ENCODE data around the gene SLC6A18.

DNA sequence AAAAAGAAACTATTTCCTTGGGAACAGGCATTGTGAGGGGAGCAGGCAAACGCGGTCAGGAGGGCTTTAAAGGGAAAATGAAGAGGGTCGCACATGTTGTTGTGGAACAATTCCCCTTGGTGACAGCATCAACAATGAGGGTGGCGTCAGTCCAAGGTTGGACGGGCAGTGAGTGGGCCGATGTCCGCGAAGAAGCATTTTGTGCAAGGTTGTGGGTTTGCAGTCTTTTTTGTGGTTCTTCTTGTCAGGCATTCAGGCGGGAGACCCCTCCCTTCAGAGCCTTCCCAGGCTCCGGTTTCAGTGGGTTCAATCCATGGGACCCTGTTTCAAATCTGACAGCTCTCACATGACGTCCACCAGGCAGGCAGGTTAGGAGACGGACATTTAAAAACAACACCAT lies 34.9 kb upstream of the SLC6A18 start:
- TF ChIP-seq, protein P1, sequence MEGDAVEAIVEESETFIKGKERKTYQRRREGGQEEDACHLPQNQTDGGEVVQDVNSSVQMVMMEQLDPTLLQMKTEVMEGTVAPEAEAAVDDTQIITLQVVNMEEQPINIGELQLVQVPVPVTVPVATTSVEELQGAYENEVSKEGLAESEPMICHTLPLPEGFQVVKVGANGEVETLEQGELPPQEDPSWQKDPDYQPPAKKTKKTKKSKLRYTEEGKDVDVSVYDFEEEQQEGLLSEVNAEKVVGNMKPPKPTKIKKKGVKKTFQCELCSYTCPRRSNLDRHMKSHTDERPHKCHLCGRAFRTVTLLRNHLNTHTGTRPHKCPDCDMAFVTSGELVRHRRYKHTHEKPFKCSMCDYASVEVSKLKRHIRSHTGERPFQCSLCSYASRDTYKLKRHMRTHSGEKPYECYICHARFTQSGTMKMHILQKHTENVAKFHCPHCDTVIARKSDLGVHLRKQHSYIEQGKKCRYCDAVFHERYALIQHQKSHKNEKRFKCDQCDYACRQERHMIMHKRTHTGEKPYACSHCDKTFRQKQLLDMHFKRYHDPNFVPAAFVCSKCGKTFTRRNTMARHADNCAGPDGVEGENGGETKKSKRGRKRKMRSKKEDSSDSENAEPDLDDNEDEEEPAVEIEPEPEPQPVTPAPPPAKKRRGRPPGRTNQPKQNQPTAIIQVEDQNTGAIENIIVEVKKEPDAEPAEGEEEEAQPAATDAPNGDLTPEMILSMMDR (IDR thresholded peaks at IDR 0.05) = no peak
- TF ChIP-seq TAF1 (IDR thresholded peaks at IDR 0.05; ENCODE audit: borderline replicate concordance, low read depth, low read length) (no peak), POLR2AphosphoS5 (IDR thresholded peaks at IDR 0.05; ENCODE audit: low read depth, low read length) (no peak), EZH2phosphoT487 (IDR thresholded peaks at IDR 0.05; ENCODE audit: borderline replicate concordance, low read depth) (no peak), FOXJ3 (CRISPR knock-in tag; IDR thresholded peaks at IDR 0.05) (no peak), RAD21 (IDR thresholded peaks at IDR 0.05; ENCODE audit: low read length) (no peak), GATA2 (CRISPR knock-in tag; IDR thresholded peaks at IDR 0.05) (no peak), SIN3A (IDR thresholded peaks at IDR 0.05; ENCODE audit: borderline replicate concordance, low read depth, low read length) (no peak), ELF1 (IDR thresholded peaks at IDR 0.05) (no peak), TCF12 (IDR thresholded peaks at IDR 0.05) (no peak), MXI1 (IDR thresholded peaks at IDR 0.05; ENCODE audit: low read depth, low read length) (no peak)
- TF ChIP-seq, protein P2, sequence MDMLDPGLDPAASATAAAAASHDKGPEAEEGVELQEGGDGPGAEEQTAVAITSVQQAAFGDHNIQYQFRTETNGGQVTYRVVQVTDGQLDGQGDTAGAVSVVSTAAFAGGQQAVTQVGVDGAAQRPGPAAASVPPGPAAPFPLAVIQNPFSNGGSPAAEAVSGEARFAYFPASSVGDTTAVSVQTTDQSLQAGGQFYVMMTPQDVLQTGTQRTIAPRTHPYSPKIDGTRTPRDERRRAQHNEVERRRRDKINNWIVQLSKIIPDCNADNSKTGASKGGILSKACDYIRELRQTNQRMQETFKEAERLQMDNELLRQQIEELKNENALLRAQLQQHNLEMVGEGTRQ (IDR thresholded peaks at IDR 0.05; ENCODE audit: borderline replicate concordance, low read depth, low read length) = no peak
- TF ChIP-seq, protein P3, sequence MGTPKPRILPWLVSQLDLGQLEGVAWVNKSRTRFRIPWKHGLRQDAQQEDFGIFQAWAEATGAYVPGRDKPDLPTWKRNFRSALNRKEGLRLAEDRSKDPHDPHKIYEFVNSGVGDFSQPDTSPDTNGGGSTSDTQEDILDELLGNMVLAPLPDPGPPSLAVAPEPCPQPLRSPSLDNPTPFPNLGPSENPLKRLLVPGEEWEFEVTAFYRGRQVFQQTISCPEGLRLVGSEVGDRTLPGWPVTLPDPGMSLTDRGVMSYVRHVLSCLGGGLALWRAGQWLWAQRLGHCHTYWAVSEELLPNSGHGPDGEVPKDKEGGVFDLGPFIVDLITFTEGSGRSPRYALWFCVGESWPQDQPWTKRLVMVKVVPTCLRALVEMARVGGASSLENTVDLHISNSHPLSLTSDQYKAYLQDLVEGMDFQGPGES (IDR thresholded peaks at IDR 0.05; ENCODE audit: low read depth, low read length) = no peak

Measured in SK-N-SH (cell line).